Loucy (cell line): ENCODE results near the gene BUD23.
"Not testable (repeated sequence)": the region's sequence is repeated elsewhere in the genome, so short reads cannot be mapped to it uniquely, and the experiment has no call there.

Experiments used
- H2AFZ ChIP-seq: fragments of 200-600 bp; sonication (generic); 2 replicates; pipeline ENCODE4 v1.6.0; 2016; ENCODE audit warnings: antibody characterized with exemption, mild to moderate bottlenecking, low read length, moderate library complexity
- H3F3A ChIP-seq: fragments of 200-600 bp; 2 replicates; pipeline ENCODE4 v1.6.0; 2016; ENCODE audit warnings: antibody characterized with exemption, low read depth, mild to moderate bottlenecking
- H3K27me3 ChIP-seq: fragments of 200-600 bp; sonication (generic); 2 replicates; pipeline ENCODE4 v1.6.1; 2014; ENCODE audit warnings: low read length, mild to moderate bottlenecking; ENCODE audit not compliant: insufficient read depth, poor library complexity, severe bottlenecking
- H3K36me3 ChIP-seq: fragments of 200-600 bp; sonication (generic); 2 replicates; pipeline ENCODE4 v1.6.1; 2016; ENCODE audit warnings: low read length; ENCODE audit not compliant: insufficient read depth
- H3K4me1 ChIP-seq: fragments of 200-600 bp; sonication (generic); 2 replicates; pipeline ENCODE4 v1.5.1; 2014; ENCODE audit warnings: low read length, mild to moderate bottlenecking; ENCODE audit not compliant: insufficient read depth, poor library complexity, severe bottlenecking
- H3K4me2 ChIP-seq: fragments of 200-600 bp; sonication (generic); 2 replicates; pipeline ENCODE4 v1.6.0; 2014; ENCODE audit warnings: antibody characterized with exemption, low read length, low read depth, mild to moderate bottlenecking; ENCODE audit not compliant: poor library complexity, severe bottlenecking
- H3K4me3 ChIP-seq: fragments of 200-600 bp; sonication (generic); 2 replicates; pipeline ENCODE4 v1.5.1; 2014; ENCODE audit warnings: low read length, mild to moderate bottlenecking, mixed read lengths; ENCODE audit not compliant: poor library complexity, severe bottlenecking
- H3K79me2 ChIP-seq: fragments of 200-600 bp; sonication (generic); 2 replicates; pipeline ENCODE4 v1.6.1; 2014; ENCODE audit warnings: low read length; ENCODE audit not compliant: insufficient read depth
- H3K9ac ChIP-seq: fragments of 200-600 bp; sonication (generic); 2 replicates; pipeline ENCODE4 v1.6.0; 2014; ENCODE audit warnings: mild to moderate bottlenecking, low read depth, low read length, moderate library complexity; ENCODE audit not compliant: poor library complexity, severe bottlenecking
- H3K9me2 ChIP-seq: fragments of 200-600 bp; sonication (generic); replicated peaks from 2 replicates; pipeline ENCODE4 v1.6.1; 2016; ENCODE audit warnings: low read depth, low read length, mixed read lengths
- H3K9me3 ChIP-seq: fragments of 200-600 bp; sonication (generic); 2 replicates; pipeline ENCODE4 v1.6.1; 2014; ENCODE audit warnings: mild to moderate bottlenecking, antibody characterized with exemption, low read length, low read depth; ENCODE audit not compliant: insufficient read depth
- H4K20me1 ChIP-seq: fragments of 200-600 bp; sonication (generic); 2 replicates; pipeline ENCODE4 v1.6.0; 2014; ENCODE audit warnings: antibody characterized with exemption, low read length, mild to moderate bottlenecking; ENCODE audit not compliant: insufficient read depth, poor library complexity, severe bottlenecking
- EZH2phosphoT487 ChIP-seq: fragments of 200-600 bp; IDR thresholded peaks from 2 replicates; pipeline ENCODE4 v1.6.1; 2018; ENCODE audit warnings: antibody characterized with exemption, mild to moderate bottlenecking, moderate library complexity, borderline replicate concordance
- TF ChIP-seq, protein P1 (sequence below): fragments of 200-600 bp; sonication (generic); conservative IDR thresholded peaks from 2 replicates; pipeline ENCODE4 v1.5.1; 2014; ENCODE audit warnings: mild to moderate bottlenecking, antibody characterized with exemption, low read length

The BUD23 gene

DNA sequence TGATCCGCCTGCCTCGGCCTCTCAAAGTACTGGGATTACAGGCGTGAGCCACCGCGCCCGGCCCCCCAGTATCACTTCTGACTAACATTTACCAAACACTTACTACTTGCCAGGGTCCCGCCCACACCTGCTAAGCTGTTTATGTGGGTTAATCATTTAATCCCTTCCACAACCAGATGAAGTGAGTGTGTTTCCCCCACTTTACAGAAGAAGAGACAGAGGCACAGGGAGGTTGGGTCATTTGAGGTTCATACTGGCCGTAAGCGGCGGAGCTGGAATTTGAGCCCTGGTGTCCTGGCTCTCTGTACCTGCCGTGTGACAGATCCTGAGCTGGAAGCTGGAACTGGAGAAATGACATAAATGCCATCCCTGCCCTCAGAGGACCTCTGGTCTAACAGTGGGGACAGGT lies 30.9 kb upstream of the BUD23 start:
- peaks cover 5% of the 10 kb centered on the region for H3K4me1 ChIP-seq
- H2AFZ ChIP-seq: no peak overlapping the region
- H3K9ac ChIP-seq: no peak overlapping the region
- no peaks in the 10 kb centered on the region for H3K27me3 ChIP-seq
- H3K79me2 ChIP-seq: no peaks in the 10 kb centered on the region
- H3F3A ChIP-seq: no peaks in the 10 kb centered on the region
- H3K9me2 ChIP-seq: no peaks in the 10 kb centered on the region
- no peak overlapping the region for H3K4me2 ChIP-seq
- no peak overlapping the region for H3K4me3 ChIP-seq
- H3K9me3 ChIP-seq: no peaks in the 10 kb centered on the region
- H3K36me3 ChIP-seq: no peaks in the 10 kb centered on the region
- TF ChIP-seq, protein P1, sequence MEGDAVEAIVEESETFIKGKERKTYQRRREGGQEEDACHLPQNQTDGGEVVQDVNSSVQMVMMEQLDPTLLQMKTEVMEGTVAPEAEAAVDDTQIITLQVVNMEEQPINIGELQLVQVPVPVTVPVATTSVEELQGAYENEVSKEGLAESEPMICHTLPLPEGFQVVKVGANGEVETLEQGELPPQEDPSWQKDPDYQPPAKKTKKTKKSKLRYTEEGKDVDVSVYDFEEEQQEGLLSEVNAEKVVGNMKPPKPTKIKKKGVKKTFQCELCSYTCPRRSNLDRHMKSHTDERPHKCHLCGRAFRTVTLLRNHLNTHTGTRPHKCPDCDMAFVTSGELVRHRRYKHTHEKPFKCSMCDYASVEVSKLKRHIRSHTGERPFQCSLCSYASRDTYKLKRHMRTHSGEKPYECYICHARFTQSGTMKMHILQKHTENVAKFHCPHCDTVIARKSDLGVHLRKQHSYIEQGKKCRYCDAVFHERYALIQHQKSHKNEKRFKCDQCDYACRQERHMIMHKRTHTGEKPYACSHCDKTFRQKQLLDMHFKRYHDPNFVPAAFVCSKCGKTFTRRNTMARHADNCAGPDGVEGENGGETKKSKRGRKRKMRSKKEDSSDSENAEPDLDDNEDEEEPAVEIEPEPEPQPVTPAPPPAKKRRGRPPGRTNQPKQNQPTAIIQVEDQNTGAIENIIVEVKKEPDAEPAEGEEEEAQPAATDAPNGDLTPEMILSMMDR: no peak
- TF ChIP-seq EZH2phosphoT487: no peak
- no peaks in the 10 kb centered on the region for H4K20me1 ChIP-seq

DNA sequence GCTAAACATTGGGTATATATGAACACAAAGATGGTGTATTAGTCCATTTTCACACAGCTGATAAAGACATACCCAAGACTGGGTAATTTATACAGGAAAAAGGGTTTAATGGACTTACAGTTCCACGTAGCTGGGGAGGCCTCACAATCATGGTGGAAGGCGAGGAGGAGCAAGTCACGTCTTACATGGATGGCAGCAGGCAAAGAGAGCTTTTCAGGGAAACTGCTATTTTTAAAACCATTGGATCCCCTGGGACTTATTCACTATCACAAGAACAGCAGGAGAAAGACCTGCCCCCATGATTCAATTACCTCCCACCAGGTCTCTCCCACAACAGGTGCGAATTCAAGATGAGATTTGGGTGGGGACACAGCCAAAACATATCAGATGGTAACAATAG lies 28.1 kb upstream of the BUD23 start:
- H2AFZ ChIP-seq, H3K4me2 ChIP-seq, H3F3A ChIP-seq, H3K4me1 ChIP-seq, H3K36me3 ChIP-seq, H3K9me3 ChIP-seq, H3K27me3 ChIP-seq, H3K79me2 ChIP-seq, H3K9me2 ChIP-seq, H4K20me1 ChIP-seq, H3K9ac ChIP-seq, H3K4me3 ChIP-seq: not testable (repeated sequence)

DNA sequence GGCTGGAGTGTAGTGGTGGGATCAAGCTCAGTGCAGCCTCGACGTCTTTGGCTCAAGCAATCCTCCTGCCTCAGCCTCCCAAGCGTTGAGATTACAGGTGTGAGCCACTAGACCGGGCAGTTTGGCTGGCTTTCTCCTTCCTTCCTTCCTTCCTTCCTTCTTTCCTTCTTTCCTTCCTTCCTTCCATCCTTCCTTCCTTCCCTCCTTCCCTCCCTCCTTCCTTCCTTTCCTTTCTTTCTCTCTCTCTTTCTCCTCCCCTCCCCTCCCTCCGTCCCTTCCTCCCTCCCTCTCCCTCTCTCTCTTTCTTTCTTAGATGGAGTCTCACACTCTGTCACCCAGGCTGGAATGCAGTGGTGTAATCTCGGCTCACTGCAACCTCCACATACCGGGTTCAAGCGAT lies 23.4 kb upstream of the BUD23 start:
- H3K27me3 ChIP-seq: no peaks in the 10 kb centered on the region
- no peak overlapping the region for H3K4me3 ChIP-seq
- no peaks in the 10 kb centered on the region for H3K79me2 ChIP-seq
- no peaks in the 10 kb centered on the region for H3K36me3 ChIP-seq
- no peaks in the 10 kb centered on the region for H3F3A ChIP-seq
- H2AFZ ChIP-seq: no peak overlapping the region
- H3K4me1 ChIP-seq: no peaks in the 10 kb centered on the region
- no peak overlapping the region for H3K4me2 ChIP-seq
- H3K9ac ChIP-seq: no peak overlapping the region
- no peaks in the 10 kb centered on the region for H3K9me2 ChIP-seq
- H4K20me1 ChIP-seq: no peaks in the 10 kb centered on the region
- no peak for TF ChIP-seq EZH2phosphoT487
- TF ChIP-seq, protein P1: no peak
- H3K9me3 ChIP-seq: no peaks in the 10 kb centered on the region; the same call in 1 of the 2 replicates

DNA sequence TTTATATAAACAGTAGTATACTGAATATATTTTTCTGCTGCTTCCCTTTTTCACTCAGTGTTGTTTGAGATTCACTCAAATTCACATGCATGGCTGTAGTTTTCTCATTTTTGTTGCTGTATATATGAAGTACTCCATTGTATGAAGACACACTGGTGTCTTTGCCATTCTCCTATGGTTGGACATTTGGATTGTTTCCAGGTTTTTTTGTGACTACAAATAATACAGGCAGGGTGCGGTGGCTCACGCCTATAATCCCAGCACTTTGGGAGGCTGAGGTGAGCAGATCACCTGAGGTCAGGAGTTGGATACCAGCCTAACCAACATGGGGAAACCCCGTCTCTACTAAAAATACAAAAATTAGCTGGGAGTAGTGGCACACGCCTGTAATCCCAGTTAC lies 22.8 kb upstream of the BUD23 start:
- not testable (repeated sequence) for H4K20me1 ChIP-seq, H3K9me2 ChIP-seq, H3F3A ChIP-seq, H3K9me3 ChIP-seq, H3K36me3 ChIP-seq, H3K4me2 ChIP-seq, H3K27me3 ChIP-seq, H3K79me2 ChIP-seq, H3K4me3 ChIP-seq, H2AFZ ChIP-seq, H3K4me1 ChIP-seq, H3K9ac ChIP-seq
